ENCODE measurements around the gene TUFT1. TPM values are rescaled to one million over a fixed set of nuclear protein-coding genes. Genes with fewer than 3 reads are reported as not detected.
A peak's percentile ranks its signal among the peaks of the same experiment; 100 is the strongest.

TUFT1 gene
- total and polyA plus RNA-seq, 7 donors, result 8.0 to 18.0 (median 12.1) TPM

- intact Hi-C loops (cut with DNase I), result no loop called here
- no peak for DNase-seq
- no peaks in the 10 kb centered on the region for H3K9me3 ChIP-seq
- H3K4me1 ChIP-seq, result peaks cover 0 to 6% (median 0%) of the 10 kb centered on the region in 4 donors
- WGBS, 2 donors, result 92 to 94% methylated on average over 1 of the region's 1 CpG
- H3K36me3 ChIP-seq, result peaks cover 9 to 56% (median 25%) of the 10 kb centered on the region in 4 donors
- H3K27me3 ChIP-seq, result no peaks in the 10 kb centered on the region
- no peak overlapping the region for H3K27ac ChIP-seq
- TF ChIP-seq EP300 (IDR thresholded peaks at IDR 0.05) (no peak), CTCF (IDR thresholded peaks at IDR 0.05) (no peak), POLR2A (IDR thresholded peaks at IDR 0.05) (no peak), POLR2AphosphoS5 (IDR thresholded peaks at IDR 0.05) (no peak)
- H3K4me3 ChIP-seq, result no peak overlapping the region
Measured at GRCh38 chr1:151581921-151582320, 41.8 kb downstream of the TUFT1 start.

GRCh38 chr1:151583796-151584195 lies 43.7 kb downstream of the TUFT1 start:
- Histone ChIP-seq H3K36me3 (peaks cover 9 to 37% (median 22%) of the 10 kb centered on the region in 4 donors), H3K27me3 (no peaks in the 10 kb centered on the region), H3K9me3 (no peaks in the 10 kb centered on the region), H3K27ac (no peak overlapping the region), H3K4me1 (peaks cover 0 to 6% (median 0%) of the 10 kb centered on the region in 4 donors), H3K4me3 (no peak overlapping the region)
- intact Hi-C loops (cut with DNase I), result no loop called here
- TF ChIP-seq POLR2A (IDR thresholded peaks at IDR 0.05), result no peak
- no peak for TF ChIP-seq EP300 (IDR thresholded peaks at IDR 0.05)
- TF ChIP-seq CTCF (IDR thresholded peaks at IDR 0.05), result no peak
- no peak for TF ChIP-seq POLR2AphosphoS5 (IDR thresholded peaks at IDR 0.05)
- WGBS, 2 donors, result 64 to 74% methylated on average over 2 of the region's 2 CpGs
- no peak for DNase-seq

- H3K9me3 ChIP-seq, result no peaks in the 10 kb centered on the region
- no peaks in the 10 kb centered on the region for H3K27me3 ChIP-seq
- TF ChIP-seq POLR2A (IDR thresholded peaks at IDR 0.05), result no peak
- no peak for TF ChIP-seq EP300 (IDR thresholded peaks at IDR 0.05)
- TF ChIP-seq CTCF (IDR thresholded peaks at IDR 0.05), result no peak
- no peak for TF ChIP-seq POLR2AphosphoS5 (IDR thresholded peaks at IDR 0.05)
- DNase-seq, result no peak
- 33 to 74% methylated on average over 6 of the region's 6 CpGs for WGBS, 2 donors
- H3K27ac ChIP-seq, result no peak overlapping the region
- peaks cover 8 to 33% (median 22%) of the 10 kb centered on the region in 4 donors for H3K36me3 ChIP-seq
- intact Hi-C loops (cut with DNase I), result no loop called here
- H3K4me3 ChIP-seq, result no peak overlapping the region
- H3K4me1 ChIP-seq, result peaks cover 0 to 6% (median 0%) of the 10 kb centered on the region in 4 donors
Measured at GRCh38 chr1:151584278-151584677, 44.2 kb downstream of the TUFT1 start.

- H3K36me3 ChIP-seq, result peaks cover 3 to 28% (median 17%) of the 10 kb centered on the region in 4 donors
- TF ChIP-seq POLR2A (IDR thresholded peaks at IDR 0.05) (no peak), POLR2AphosphoS5 (IDR thresholded peaks at IDR 0.05) (no peak), EP300 (IDR thresholded peaks at IDR 0.05) (no peak), CTCF (IDR thresholded peaks at IDR 0.05) (no peak)
- 81 to 85% methylated on average over 7 of the region's 7 CpGs for WGBS, 2 donors
- no peaks in the 10 kb centered on the region for H3K27me3 ChIP-seq
- H3K4me1 ChIP-seq, result peaks cover 0 to 6% (median 0%) of the 10 kb centered on the region in 4 donors
- peak overlapping the region in 1 of 4 donors; percentile 28 for H3K27ac ChIP-seq
- H3K9me3 ChIP-seq, result no peaks in the 10 kb centered on the region
- intact Hi-C loops (cut with DNase I), result no loop called here
- no peak for DNase-seq
- H3K4me3 ChIP-seq, result no peak overlapping the region
Measured at GRCh38 chr1:151584780-151585179, 44.7 kb downstream of the TUFT1 start.

- H3K27ac ChIP-seq, result peak overlapping the region in 1 of 4 donors; percentile 28
- intact Hi-C loops (cut with DNase I), result no loop called here
Measured at GRCh38 chr1:151585622-151586021, 45.5 kb downstream of the TUFT1 start.

More at GRCh38 chr1:151585622-151586021, 45.5 kb downstream of the TUFT1 start:
- H3K4me1 ChIP-seq, result peaks cover 0 to 6% (median 0%) of the 10 kb centered on the region in 4 donors
- no peaks in the 10 kb centered on the region for H3K9me3 ChIP-seq
- TF ChIP-seq CTCF (IDR thresholded peaks at IDR 0.05) (no peak), EP300 (IDR thresholded peaks at IDR 0.05) (no peak), POLR2AphosphoS5 (IDR thresholded peaks at IDR 0.05) (no peak), POLR2A (IDR thresholded peaks at IDR 0.05) (no peak)
- H3K36me3 ChIP-seq, result peaks cover 0 to 19% (median 14%) of the 10 kb centered on the region in 4 donors
- no peak overlapping the region for H3K4me3 ChIP-seq
- no peak for DNase-seq
- no peaks in the 10 kb centered on the region for H3K27me3 ChIP-seq
- WGBS, 2 donors, result 0 to 36% methylated on average over 1 of the region's 1 CpG
